Activated CD4-positive, CD25-positive, alpha-beta regulatory T cell (primary cell): ENCODE measurements around the gene ZNF728.
"Not testable (repeated sequence)": the region's sequence is repeated elsewhere in the genome, so short reads cannot be mapped to it uniquely, and the experiment has no call there.

Source experiments
- DNase-seq, 4 experiments: peaks; one replicate each; lab custom pipeline; 2025; lab: John Stamatoyannopoulos, UW

Gene ZNF728

GRCh38 chr19:23002690-23003422 is at the start of gene ZNF728:
Gene ZNF728, minus strand, starts transcription at chr19:23003176. Its CDS starts 146 bp downstream, at chr19:23003030.
- DNase-seq, result no peak

GRCh38 chr19:23052349-23052748 is 49.4 kb upstream of the ZNF728 start:
- DNase-seq, result no peak

GRCh38 chr19:23049256-23049655 is 46.3 kb upstream of the ZNF728 start:
- no peak for DNase-seq

- no peak for DNase-seq
These were observed 43.8 kb upstream of the ZNF728 start for GRCh38 chr19:23046743-23047142.

GRCh38 chr19:23033721-23034120 is 30.7 kb upstream of the ZNF728 start:
- DNase-seq, result no peak

- DNase-seq, result no peak
These were observed 12.7 kb upstream of the ZNF728 start for GRCh38 chr19:23015660-23016059.

GRCh38 chr19:22994957-22995356 is 8.0 kb downstream of the ZNF728 start:
- not testable (repeated sequence) for DNase-seq

GRCh38 chr19:22976248-22976647 is 26.7 kb downstream of the ZNF728 start:
- no peak for DNase-seq

GRCh38 chr19:22975546-22976136 is 27.3 kb downstream of the ZNF728 start:
- not testable (repeated sequence) for DNase-seq

GRCh38 chr19:22945560-22945959 is 57.4 kb downstream of the ZNF728 start:
- DNase-seq, result no peak

- no peak for DNase-seq
These were observed 67.8 kb downstream of the ZNF728 start for GRCh38 chr19:22935151-22935550.

GRCh38 chr19:22927576-22927975 is 75.4 kb downstream of the ZNF728 start:
- DNase-seq, result not testable (repeated sequence)

GRCh38 chr19:22925181-22925580 is 77.8 kb downstream of the ZNF728 start:
- DNase-seq, result not testable (repeated sequence)
